AG04449 (cell line): ENCODE measurements around the gene NOP16.
A peak's percentile ranks its signal among the peaks of the same experiment; 100 is the strongest.

Experiments used
- CTCF ChIA-PET: fragments of 350-600 bp; formaldehyde crosslinking; extraction: SDS; loops from one replicate; lab custom pipeline; 2021; ENCODE audit warnings: antibody characterized with exemption; lab: Yijun Ruan, JAX
- POLR2A ChIA-PET: fragments of 400-600, 350-600 bp; formaldehyde crosslinking; extraction: SDS; loops from one replicate; lab custom pipeline; 2020; ENCODE audit warnings: antibody characterized with exemption, inconsistent platforms; lab: Yijun Ruan, JAX
- DNase-seq: peaks from one replicate; pipeline ENCODE4 v3.0.0-alpha.2; 2010; ENCODE audit warnings: low read depth, low spot score
- H3K4me3 ChIP-seq: 2 replicates; pipeline ENCODE4 v1.5.1; 2011; ENCODE audit warnings: low read depth, mild to moderate bottlenecking, control low read depth, low read length
- TF ChIP-seq, protein P1 (sequence below): IDR thresholded peaks from one replicate; pipeline ENCODE4 v1.5.1; 2011; ENCODE audit warnings: mild to moderate bottlenecking, moderate library complexity, low read length, control low read depth, inconsistent platforms; ENCODE audit not compliant: insufficient read depth; ENCODE audit errors: missing control alignments

The NOP16 gene

GRCh38 chr5:176368726-176369125 is 19.7 kb downstream of the NOP16 start:
- H3K4me3 ChIP-seq: no peak overlapping the region
- TF ChIP-seq, protein P1, sequence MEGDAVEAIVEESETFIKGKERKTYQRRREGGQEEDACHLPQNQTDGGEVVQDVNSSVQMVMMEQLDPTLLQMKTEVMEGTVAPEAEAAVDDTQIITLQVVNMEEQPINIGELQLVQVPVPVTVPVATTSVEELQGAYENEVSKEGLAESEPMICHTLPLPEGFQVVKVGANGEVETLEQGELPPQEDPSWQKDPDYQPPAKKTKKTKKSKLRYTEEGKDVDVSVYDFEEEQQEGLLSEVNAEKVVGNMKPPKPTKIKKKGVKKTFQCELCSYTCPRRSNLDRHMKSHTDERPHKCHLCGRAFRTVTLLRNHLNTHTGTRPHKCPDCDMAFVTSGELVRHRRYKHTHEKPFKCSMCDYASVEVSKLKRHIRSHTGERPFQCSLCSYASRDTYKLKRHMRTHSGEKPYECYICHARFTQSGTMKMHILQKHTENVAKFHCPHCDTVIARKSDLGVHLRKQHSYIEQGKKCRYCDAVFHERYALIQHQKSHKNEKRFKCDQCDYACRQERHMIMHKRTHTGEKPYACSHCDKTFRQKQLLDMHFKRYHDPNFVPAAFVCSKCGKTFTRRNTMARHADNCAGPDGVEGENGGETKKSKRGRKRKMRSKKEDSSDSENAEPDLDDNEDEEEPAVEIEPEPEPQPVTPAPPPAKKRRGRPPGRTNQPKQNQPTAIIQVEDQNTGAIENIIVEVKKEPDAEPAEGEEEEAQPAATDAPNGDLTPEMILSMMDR: no peak
- no peak for DNase-seq
- CTCF ChIA-PET: interaction anchor here (1.2 to 1.5 kb wide), 2 partner anchors 19 to 80 kb away, joined by 3 to 4 read pairs; partner anchors contain the start of genes FAF2 and NOP16
- POLR2A ChIA-PET: interaction anchor here (0.7 kb wide), 1 partner anchor 20 kb away, joined by 4 read pairs; the partner anchor contains the start of genes HIGD2A and NOP16

DNA sequence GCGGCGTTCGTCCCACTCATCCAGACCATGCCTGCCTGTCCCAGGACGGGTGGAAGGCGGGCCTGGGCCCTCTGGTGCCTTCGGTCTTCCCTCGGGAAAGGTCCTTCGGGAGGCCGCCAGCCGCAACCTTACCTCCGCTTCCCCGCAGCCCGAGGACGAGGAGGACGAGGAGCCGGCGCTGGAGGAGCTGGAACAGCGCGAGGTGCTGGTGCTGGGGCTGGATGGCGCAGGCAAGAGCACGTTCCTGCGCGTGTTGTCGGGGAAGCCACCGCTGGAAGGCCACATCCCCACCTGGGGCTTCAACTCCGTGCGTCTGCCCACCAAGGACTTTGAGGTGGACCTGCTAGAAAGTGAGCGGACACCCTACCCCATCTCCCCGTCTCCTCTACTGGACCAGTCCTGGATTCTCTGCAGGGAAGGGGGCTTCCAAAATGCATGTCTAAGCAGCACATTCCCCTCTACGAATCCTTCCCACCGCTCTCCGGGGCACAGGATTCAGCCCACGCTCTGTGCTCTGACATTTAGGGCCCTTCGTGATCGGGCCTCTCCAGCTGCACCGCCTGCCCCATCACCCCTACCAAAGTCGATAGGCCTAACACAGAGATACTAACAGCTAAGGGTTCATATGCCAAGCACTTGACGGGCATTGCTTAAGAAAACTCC is 22.0 kb downstream of the NOP16 start:
- H3K4me3 ChIP-seq: peak overlapping the region; percentile 70
- TF ChIP-seq, protein P1: no peak
- POLR2A ChIA-PET: interaction anchor here (1.6 kb wide), 1 partner anchor 14 kb away, joined by 5 read pairs; no protein-coding TSS in a partner anchor
- CTCF ChIA-PET: no interaction called here
- DNase-seq: no peak

DNA sequence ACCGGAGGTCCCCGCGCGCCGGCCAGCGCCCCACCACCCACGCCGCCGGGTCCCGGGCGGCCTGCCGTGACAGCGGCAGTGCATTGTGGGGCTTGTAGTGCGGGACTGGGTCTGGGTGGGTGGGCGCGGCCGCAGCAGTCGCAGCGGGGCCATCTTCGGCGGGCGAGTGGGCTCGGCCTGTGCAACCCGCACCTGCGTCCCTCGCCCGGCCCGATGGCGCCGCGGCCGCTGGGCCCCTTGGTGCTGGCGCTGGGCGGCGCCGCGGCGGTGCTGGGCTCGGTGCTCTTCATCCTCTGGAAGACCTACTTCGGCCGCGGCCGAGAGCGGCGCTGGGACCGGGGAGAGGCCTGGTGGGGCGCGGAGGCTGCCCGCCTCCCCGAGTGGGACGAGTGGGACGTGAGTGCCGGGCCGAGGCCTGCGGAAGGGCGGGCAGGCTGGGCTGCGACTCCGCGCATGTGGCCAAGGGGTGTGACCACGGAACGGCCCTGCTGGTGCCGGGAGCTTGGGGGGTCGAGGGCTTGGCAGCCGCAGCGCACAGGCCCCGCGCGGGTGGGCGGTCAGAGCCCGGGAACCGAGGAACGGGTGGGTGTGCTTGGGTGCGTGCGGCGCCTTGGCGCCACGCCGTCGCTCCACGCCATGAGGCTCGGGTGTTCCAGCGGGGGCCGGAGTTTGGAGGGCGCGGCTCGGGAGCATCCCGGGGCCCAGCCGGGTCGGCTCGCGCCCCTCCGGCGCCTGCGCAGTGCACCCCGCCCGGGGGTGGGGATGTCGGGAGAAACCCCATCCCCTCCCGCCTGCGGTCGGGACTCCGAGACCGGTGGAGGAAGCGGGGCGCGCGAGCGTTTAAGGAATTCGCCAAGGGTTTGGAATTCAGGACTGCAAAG is 22.8 kb downstream of the NOP16 start, which contains the start of gene ARL10:
ARL10 (plus strand) TSS at position 137 of the 881 bp plus-strand sequence; CDS start at position 214, 77 bp downstream.
- ChIA-PET CTCF (no interaction called here), POLR2A (interaction anchor here (1.6 kb wide), 1 partner anchor 13 kb away, joined by 5 read pairs; no protein-coding TSS in a partner anchor)
- TF ChIP-seq, protein P1: no peak
- H3K4me3 ChIP-seq: peak within 1 kb of the TSS; percentile 70
- DNase-seq: no peak

DNA sequence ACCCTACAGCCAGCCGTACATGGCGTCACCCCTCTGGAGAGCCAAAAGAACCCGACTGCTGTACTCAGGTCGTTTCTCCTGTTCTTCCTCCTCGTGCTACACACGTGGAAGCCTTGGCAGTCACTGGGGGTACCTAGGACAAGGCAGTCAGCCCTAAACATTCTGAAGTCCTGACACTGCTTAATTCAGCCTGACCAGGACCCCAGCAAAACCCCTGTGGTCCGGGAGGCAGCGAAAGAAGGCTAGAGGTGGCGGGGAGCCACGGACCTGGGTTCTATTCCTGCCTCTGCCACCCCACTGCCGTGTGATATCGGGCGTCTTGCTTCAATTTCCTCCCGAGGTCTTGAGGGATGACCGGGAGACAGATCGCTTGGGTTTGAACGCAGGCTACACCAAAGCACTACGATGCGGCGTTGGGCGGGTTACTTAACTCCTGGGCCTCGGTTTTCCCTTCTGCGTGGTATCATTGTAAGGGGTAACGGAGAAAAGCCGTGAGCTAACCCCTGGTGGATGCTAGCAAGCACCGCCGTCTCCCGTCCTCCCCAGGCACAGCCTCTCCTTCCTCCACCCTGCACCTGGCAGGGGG is 23.5 kb downstream of the NOP16 start:
- TF ChIP-seq, protein P1: no peak
- peak overlapping the region; percentile 70 for H3K4me3 ChIP-seq
- POLR2A ChIA-PET: interaction anchor here (1.6 kb wide), 1 partner anchor 13 kb away, joined by 5 read pairs; no protein-coding TSS in a partner anchor
- no peak for DNase-seq
- CTCF ChIA-PET: no interaction called here

DNA sequence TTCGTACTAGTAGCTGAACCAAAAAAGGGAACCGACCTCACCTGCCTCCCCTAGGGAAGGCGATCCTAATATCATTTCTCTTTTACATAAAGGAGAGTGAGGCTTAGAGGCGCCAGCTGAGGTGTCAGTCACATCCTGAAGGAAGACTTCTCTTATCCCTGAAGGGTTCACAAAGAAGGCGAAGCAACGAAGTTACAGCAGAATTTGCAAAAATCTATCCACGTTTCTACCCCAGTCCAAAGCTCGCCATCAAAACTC is 26.2 kb downstream of the NOP16 start:
- ChIA-PET POLR2A (interaction anchor here (0.8 kb wide), 1 partner anchor 19 kb away, joined by 5 read pairs; no protein-coding TSS in a partner anchor), CTCF (interaction anchor here (1.8 kb wide), 1 partner anchor 632 kb away, joined by 7 read pairs; no protein-coding TSS in a partner anchor)
- no peak for DNase-seq
- TF ChIP-seq, protein P1: no peak
- peak overlapping the region; percentile 94 for H3K4me3 ChIP-seq
